GM10266 (cell line): Measurements from ENCODE around the gene A1BG.

Experiments used
- DNase-seq: peaks from one replicate; pipeline ENCODE4 v3.0.0; 2012; ENCODE audit errors: extremely low spot score
- CTCF ChIP-seq: IDR thresholded peaks from 2 replicates; pipeline ENCODE4 v1.5.1; 2012; ENCODE audit warnings: mild to moderate bottlenecking, low read depth; ENCODE audit not compliant: control insufficient read depth, insufficient read depth; ENCODE audit errors: missing control alignments

The A1BG gene

GRCh38 chr19:58393725-58394033 is 40.4 kb upstream of the A1BG start:
- no peak for DNase-seq
- TF ChIP-seq CTCF, result no peak

GRCh38 chr19:58392945-58393724 is 39.8 kb upstream of the A1BG start:
- DNase-seq, result no peak
- TF ChIP-seq CTCF, result no peak

- DNase-seq, result no peak
- no peak for TF ChIP-seq CTCF
Observed at GRCh38 chr19:58388175-58388526, 34.9 kb upstream of the A1BG start.

GRCh38 chr19:58387338-58388174 is 34.3 kb upstream of the A1BG start:
- no peak for DNase-seq
- TF ChIP-seq CTCF, result no peak

- TF ChIP-seq CTCF, result no peak
- DNase-seq, result peak; percentile 99
Observed at GRCh38 chr19:58386576-58387337, 33.5 kb upstream of the A1BG start, which contains the start of gene RPS5. Gene RPS5, plus strand, starts transcription at chr19:58387269. Its CDS starts 869 bp downstream, at chr19:58388138.

GRCh38 chr19:58385891-58386575 is 32.7 kb upstream of the A1BG start:
- no peak for DNase-seq
- no peak for TF ChIP-seq CTCF
